ENCODE measurements around the gene ZBTB34.
A peak's percentile ranks its signal among the peaks of the same experiment; 100 is the strongest.

The ZBTB34 gene

DNA sequence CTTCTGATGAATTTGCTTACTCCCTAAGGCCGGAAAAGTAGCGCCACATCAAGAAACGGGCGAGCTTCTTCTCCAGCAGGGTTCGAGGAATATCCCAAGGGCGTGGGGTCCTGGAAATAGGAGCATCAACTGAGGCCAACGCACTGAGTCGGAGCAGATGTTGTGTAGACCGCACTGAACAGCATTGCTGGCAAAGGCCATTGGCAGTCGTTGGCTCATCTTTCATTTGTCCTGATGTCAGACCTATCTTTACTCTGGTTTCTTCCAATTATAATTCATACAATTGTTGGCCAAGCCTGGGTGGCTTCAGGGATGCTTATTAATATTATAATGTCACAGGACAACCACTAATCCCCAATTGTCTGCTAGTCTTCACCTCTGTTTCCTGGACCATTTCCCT, 26.5 kb downstream of the ZBTB34 start:
- TF ChIP-seq, protein P1, sequence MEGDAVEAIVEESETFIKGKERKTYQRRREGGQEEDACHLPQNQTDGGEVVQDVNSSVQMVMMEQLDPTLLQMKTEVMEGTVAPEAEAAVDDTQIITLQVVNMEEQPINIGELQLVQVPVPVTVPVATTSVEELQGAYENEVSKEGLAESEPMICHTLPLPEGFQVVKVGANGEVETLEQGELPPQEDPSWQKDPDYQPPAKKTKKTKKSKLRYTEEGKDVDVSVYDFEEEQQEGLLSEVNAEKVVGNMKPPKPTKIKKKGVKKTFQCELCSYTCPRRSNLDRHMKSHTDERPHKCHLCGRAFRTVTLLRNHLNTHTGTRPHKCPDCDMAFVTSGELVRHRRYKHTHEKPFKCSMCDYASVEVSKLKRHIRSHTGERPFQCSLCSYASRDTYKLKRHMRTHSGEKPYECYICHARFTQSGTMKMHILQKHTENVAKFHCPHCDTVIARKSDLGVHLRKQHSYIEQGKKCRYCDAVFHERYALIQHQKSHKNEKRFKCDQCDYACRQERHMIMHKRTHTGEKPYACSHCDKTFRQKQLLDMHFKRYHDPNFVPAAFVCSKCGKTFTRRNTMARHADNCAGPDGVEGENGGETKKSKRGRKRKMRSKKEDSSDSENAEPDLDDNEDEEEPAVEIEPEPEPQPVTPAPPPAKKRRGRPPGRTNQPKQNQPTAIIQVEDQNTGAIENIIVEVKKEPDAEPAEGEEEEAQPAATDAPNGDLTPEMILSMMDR (IDR thresholded peaks at IDR 0.05; ENCODE audit: low read depth, low read length), result no peak
- H3K4me3 ChIP-seq (ENCODE audit: low read depth, low read length), result no peak overlapping the region

DNA sequence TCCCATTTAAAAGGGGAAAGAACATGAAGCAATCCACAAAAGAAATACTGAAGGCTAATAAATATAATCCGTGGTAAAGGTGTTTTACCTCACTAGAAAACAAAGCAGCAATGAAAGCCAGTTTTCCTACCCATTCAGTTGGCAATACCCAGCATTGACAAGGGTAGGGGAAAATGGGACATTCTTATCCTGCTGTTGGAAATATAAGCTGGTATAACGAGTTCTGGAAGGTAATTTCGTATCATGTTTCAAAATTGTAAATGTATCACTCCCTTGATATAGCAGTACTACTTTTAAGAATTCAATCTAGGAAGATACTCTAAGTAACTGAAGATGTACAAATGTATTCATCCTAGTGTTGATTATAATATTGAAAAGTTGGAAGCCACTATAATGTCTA, 31.2 kb downstream of the ZBTB34 start:
- H3K4me3 ChIP-seq (ENCODE audit: low read depth, low read length), result no peak overlapping the region
- TF ChIP-seq, protein P1 (IDR thresholded peaks at IDR 0.05; ENCODE audit: low read depth, low read length), result no peak

DNA sequence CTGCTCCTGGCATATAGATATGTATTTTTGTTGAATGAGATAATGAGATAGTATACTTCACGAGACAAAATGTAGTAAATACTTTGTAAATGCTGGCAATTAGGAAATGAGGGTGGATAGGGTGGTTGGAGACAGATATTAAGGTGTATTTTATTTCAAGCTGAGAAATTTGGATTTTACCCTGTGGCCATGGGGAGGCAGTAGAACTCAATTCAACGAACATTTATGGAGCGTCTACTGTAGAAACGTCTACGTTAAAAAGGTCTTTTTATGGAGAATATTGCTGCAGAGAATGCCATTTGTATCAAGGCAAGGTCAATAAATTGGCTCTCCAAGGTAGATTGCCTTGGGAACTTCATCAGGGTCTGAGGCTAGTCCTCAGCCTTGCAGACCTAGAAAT, 32.6 kb downstream of the ZBTB34 start:
- TF ChIP-seq, protein P1 (IDR thresholded peaks at IDR 0.05; ENCODE audit: low read depth, low read length), result 0 out of 2 replicates have a peak, but pooled peaks have one; percentile 9
- no peak overlapping the region for H3K4me3 ChIP-seq (ENCODE audit: low read depth, low read length)

DNA sequence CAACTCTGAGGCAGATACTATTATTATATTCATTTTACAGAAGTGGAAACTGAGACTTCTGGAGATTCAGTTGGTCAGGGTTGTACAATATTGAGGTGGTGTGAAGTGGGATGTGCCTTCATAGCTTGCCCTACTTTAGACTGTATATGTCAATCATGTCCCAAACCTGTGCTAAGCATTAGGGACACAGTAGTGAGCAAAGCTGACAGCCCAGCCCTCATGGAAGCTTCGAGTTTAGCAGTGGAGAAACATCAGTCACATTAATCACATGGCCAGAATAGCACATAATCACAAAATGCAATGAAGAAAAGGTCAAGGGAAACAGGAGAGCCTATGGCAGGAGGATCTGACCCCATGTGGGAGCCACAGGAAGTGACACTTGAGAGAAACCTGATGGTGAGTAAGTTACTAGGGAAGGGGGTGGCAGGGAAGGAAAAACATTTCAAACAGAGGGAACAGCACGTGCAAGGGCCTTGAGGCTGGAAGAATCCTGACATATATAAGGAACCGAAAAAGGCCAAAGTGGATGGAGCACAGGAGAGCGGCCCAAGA, 33.7 kb downstream of the ZBTB34 start:
- TF ChIP-seq, protein P1 (IDR thresholded peaks at IDR 0.05; ENCODE audit: low read depth, low read length), result no peak
- H3K4me3 ChIP-seq (ENCODE audit: low read depth, low read length), result no peak overlapping the region

DNA sequence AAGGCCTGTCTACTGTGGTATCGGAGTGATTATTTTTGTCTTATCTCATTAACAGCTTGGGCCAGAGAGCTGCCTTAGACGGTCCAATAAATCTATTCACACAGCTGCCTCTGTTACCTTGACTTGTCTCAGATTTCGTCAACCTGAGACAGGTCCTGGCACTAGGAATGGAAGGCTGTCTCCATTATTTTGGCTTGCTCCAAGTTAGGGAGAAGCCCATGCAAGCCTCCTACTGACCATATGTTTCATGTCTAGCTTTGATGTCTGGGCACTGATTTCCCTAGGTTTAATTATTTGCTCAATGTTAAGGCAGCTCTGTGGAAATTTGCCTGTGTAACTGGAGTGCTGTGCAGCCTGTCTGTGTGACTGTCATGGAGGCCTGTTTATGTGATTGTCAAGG, 41.8 kb downstream of the ZBTB34 start:
- TF ChIP-seq, protein P1 (IDR thresholded peaks at IDR 0.05; ENCODE audit: low read depth, low read length), result no peak
- H3K4me3 ChIP-seq (ENCODE audit: low read depth, low read length), result no peak overlapping the region

DNA sequence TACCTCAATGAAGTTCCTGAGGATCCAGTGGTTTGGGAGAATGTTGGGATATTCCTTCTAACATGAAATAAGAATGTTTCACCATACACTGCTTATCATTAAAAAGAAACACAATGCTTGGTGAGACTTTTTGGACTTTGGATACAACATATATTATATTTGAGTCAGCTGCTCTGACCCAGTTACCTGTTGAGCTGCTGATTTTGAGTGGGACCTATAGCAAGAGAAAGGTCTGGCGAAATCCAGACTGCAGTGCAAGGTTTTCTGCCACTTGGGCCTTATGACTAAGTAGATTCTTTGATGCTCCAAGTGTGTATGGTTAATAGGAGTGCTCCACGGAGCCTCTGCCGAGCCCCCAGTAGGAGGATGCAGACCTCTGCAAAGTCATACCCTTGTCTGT, 44.1 kb downstream of the ZBTB34 start:
- H3K4me3 ChIP-seq (ENCODE audit: low read depth, low read length), result no peak overlapping the region
- TF ChIP-seq, protein P1 (IDR thresholded peaks at IDR 0.05; ENCODE audit: low read depth, low read length), result no peak

DNA sequence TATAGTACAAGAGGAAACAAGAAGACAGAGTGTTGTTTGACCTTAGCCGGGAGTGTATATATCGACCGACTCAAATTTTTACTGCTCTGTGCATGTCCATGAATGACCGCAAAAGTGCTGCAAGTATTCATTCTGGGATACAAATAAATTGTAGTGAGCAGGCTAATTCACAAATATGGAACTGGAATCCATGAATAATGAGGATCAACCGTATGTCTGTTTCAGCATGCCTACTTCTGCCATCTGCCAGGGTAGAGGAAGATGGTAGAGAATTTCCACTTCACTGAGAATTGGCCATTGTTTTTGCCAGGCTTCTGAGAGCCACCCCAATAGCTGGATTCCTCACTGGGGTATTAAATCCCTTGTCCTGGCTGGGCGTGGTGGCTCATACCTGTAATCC, 45.7 kb downstream of the ZBTB34 start:
- TF ChIP-seq, protein P1 (IDR thresholded peaks at IDR 0.05; ENCODE audit: low read depth, low read length), result no peak
- H3K4me3 ChIP-seq (ENCODE audit: low read depth, low read length), result no peak overlapping the region

Data from WI38 (cell line).